HG02642 (cell line): ENCODE data around the gene MEI1.
"Not testable (repeated sequence)": the region's sequence is repeated elsewhere in the genome, so short reads cannot be mapped to it uniquely, and the experiment has no call there.

Experiments
- ATAC-seq: cut with Tn5 transposase; IDR thresholded peaks from one replicate; pipeline ENCODE4 v1.9.1; 2021; ENCODE audit warnings: mild to moderate bottlenecking; ENCODE audit not compliant: unreplicated experiment, poor library complexity

Gene MEI1, protein sequence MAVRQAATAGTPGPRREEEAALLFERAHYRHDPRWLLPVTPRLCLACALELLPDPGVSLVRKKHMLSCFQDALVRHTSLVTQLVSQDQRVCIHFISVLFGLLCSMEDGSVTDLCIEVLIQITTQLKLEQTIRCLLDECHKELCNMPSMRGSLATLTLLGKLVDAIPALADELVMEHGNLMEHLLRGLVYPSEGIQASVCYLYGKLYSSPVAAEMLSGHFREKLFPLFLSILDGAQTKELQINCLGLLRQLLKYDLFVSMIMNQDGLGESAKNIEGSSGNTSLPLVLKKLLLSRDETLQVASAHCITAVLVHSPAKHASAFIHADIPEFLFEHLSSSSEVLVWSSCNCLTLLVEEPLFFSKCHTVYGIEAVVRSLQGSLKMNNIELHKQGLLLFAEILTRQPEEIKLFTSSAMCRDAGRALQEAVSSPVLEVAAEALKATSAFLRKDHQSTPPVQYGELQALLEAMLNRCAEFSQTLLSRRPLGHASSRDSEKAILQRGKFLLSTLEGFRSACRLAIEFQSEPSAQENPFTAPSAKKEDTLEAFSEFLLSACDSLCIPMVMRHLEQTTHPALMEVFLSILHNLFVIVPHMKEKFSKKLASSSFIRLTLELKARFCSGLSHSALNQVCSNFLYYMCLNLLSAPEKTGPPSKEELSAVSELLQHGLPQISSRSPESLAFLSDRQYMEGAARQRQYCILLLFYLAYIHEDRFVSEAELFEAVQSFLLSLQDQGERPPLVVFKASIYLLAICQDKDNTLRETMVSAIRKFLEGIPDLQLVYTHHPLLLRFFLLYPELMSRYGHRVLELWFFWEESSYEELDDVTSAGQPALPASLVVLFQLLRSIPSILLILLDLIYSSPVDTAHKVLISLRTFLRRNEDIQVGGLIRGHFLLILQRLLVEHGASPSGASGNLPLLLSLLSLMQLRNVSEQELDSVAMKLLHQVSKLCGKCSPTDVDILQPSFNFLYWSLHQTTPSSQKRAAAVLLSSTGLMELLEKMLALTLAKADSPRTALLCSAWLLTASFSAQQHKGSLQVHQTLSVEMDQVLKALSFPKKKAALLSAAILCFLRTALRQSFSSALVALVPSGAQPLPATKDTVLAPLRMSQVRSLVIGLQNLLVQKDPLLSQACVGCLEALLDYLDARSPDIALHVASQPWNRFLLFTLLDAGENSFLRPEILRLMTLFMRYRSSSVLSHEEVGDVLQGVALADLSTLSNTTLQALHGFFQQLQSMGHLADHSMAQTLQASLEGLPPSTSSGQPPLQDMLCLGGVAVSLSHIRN

DNA sequence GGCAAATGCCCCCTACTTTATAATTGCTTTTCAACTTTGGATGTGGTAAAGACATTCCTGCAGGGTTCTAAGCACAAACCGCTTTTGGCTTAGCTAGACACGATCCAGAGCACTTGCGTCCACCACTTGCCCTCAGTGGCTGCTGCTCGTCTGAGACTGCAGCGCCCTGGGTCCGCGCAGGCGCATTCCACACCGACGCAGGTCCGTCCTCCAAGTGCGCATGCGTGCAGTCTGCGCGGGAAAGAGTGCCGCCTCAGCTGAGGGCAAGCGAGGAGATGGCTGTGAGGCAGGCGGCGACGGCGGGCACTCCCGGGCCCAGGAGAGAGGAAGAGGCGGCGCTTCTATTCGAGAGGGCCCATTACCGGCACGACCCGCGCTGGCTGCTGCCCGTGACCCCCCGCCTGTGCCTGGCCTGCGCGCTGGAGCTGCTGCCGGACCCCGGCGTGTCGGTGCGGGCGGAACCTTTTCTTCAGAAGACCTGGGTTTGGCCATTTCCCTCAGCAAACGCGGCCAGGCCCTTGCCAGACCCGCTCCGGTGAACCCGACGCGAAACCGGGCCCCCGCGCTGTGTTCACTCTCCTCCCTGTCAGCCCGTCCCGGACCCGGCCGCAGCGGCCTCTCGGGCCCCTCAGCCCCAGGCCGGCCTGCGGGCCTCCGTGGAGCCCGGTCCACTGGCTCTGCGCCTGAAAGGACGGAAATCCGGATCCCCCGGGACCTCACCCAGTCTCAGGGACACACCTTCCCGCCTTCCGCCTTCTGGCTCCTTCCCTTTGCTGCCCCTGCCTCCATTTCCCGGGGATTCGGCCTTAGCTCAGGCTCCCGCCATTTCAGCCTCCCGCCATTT, at the start of gene MEI1:
MEI1 (plus strand) TSS at position 240 of the 844 bp plus-strand sequence; CDS start at position 276, 36 bp downstream.
- no peak for ATAC-seq

DNA sequence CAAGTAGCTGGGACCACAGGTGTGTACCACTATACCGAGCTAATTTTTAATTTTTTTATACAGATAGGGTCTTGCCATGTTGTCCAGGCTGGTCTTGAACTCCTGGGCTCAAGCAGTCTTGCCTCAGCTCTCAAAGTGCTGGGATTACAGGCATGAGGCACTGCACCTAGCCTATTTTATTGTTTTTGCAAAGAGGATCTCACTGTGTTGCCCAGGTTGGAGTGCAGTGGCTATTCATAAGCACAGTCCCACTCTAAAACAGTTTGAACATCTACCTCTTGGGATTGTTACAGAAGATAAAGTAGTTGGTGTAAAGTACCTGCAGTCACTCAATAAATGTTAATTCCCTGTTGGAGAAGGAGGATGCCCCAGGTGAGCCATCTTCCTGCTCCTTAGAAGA, 49.1 kb upstream of the MEI1 start:
- no peak for ATAC-seq

GRCh38 chr22:41650821-41651220, 48.5 kb upstream of the MEI1 start:
- ATAC-seq, result no peak

DNA sequence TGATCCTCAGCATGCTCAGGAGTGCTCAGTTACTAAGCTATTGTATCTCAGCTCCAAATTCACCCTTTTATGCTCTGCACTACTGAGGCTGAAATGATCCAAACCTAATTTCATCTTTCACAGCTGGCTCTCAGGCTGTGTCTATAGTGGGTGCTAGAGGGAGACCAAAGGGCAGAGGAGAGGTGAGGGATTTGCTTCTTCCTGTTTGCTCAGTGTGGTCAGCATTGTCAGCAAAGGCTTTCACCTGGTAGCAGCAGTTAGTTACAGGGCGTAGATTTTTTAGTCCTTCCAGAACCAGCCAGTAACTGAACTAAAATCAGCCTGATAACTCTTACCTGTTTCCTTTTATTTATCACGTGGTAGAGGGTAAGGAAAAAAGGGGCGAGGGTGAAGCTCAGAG, 45.0 kb upstream of the MEI1 start:
- no peak for ATAC-seq

- no peak for ATAC-seq
Observed at GRCh38 chr22:41656556-41656955, 42.7 kb upstream of the MEI1 start.

DNA sequence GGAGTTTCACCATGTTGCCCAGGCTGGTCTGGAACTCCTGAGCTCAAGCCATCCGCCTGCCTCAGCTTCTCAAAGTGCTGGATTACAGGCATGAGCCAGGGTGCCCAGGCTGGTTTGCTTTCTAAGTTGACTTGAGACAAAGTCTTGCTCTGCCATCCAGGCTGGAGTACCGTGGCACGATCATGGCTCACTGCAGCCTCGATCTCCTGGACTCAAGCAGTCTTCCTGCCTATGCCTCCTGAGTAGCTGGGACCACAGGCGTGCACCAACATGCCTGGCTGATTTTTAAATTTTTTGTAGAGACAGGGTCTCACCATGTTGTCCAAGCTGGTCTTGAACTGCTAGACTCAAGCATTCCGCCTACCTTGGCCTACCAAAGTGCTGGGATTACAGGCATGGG, 41.6 kb upstream of the MEI1 start:
- no peak for ATAC-seq

GRCh38 chr22:41658869-41659268, 40.4 kb upstream of the MEI1 start:
- no peak for ATAC-seq

GRCh38 chr22:41659941-41660340, 39.4 kb upstream of the MEI1 start:
- no peak for ATAC-seq

GRCh38 chr22:41660416-41660815, 38.9 kb upstream of the MEI1 start:
- ATAC-seq, result no peak

- no peak for ATAC-seq
Observed at GRCh38 chr22:41661088-41661487, 38.2 kb upstream of the MEI1 start.

- ATAC-seq, result no peak
Observed at GRCh38 chr22:41661713-41662112, 37.6 kb upstream of the MEI1 start.

DNA sequence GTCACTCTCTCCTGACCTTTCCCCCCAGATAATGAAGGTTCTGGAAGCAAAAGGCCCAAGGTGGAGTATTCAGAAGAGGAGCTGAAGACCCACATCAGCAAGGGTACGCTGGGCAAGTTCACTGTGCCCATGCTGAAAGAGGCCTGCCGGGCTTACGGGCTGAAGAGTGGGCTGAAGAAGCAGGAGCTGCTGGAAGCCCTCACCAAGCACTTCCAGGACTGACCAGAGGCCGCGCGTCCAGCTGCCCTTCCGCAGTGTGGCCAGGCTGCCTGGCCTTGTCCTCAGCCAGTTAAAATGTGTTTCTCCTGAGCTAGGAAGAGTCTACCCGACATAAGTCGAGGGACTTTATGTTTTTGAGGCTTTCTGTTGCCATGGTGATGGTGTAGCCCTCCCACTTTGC, 35.7 kb upstream of the MEI1 start:
- ATAC-seq, result not testable (repeated sequence)

DNA sequence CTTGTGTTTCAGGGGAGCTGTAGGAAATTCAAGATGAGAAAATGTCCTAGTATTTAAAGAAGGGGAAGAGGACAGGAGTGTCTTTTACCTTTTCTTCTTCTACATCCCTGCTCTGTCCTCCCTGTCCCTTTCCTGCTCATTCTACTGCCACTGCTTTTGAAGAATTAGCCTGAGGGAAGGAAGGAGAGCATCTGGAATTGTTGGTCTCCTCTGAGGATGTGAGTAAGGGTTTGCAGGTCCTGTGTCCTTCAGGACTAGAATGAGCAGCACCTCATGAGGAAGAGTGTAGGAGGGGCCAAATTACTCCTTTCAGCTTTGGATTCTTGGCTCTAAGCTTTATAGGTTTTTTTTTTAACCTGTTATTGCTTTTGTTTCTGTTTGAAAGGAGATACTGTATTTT, 34.8 kb upstream of the MEI1 start:
- ATAC-seq, result no peak

- ATAC-seq, result no peak
Observed at GRCh38 chr22:41664951-41665350, 34.4 kb upstream of the MEI1 start.

DNA sequence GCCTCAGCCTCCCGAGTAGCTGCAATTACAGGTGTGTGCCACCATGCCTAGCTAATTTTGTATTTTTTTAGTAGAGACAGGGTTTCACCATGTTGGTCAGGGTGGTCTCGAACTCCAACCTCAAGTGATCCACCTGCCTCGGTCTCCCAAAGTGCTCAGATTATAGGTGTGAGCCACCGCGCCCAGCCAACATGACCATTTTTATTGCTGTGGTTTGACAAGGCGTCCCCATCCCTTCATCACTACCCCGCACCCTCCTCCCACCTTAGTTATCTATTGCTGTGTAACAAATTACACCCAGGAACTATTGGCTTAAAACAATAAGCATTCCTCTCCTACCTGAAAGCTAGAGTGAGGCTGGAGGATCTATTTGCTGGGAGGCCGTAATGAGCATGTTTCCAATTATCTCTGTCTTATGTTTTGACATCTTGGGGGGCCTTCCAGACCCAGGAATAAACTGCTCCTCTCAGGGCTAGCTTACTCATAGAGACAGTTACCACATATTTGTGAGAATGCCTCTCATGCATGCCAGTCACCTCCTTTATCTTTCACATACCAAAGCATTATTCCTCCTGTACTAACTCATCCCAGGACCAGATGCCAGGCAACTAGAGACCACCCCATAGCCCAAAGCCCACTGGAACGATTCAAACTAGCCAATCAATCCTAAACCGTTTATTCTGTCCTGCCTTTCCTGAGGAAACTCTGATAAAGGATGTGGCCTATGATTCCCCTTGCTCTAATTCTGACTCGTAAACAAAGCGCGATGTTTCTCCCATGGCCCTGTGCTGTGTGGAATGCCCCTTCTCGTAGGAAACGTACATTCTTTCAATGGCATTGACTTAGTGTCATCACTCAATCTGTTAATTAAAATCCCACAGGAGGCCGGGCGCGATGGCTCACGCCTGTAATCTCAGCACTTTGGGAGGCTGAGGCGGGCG, 30.1 kb upstream of the MEI1 start:
- ATAC-seq, result no peak

DNA sequence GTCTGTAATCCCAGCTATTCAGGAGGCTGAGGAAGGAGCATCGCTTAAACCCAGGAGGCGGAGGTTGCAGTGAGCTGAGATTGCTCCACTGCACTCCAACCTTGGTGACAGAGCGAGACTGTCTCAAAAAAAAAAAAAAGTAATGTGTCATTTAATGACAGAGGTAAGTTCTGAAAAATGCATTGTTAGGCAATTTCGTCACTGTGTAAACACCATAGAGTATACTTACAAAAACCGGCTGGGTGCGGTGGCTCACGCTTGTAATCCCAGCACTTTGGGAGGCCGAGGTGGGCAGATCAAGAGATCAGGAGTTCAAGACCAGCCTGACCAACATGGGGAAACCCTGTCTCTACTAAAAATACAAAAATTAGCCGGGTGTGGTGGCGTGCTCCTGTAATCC, 27.2 kb upstream of the MEI1 start:
- ATAC-seq, result not testable (repeated sequence)

GRCh38 chr22:41672780-41673509, 26.4 kb upstream of the MEI1 start:
- ATAC-seq, result no peak

GRCh38 chr22:41674846-41675340, 24.4 kb upstream of the MEI1 start:
- no peak for ATAC-seq
